Right atrium auricular region (tissue), 2 donors: ENCODE data around the gene CHRNE. TPM values are rescaled to one million over a fixed set of nuclear protein-coding genes. Genes with fewer than 3 reads are reported as not detected.
"Not testable (repeated sequence)": the region's sequence is repeated elsewhere in the genome, so short reads cannot be mapped to it uniquely, and the experiment has no call there.

Experiments used
- DNase-seq: peaks from one replicate; pipeline ENCODE4 v3.0.0-alpha.2; 2019; ENCODE audit warnings: low spot score
- H3K27ac ChIP-seq, 2 donors: fragments of 200-600 bp; sonication (generic); 1 replicate in 1 of 2; 2 replicates in 1 of 2; pipeline ENCODE4 v1.5.1; 2016 to 2019
- H3K27me3 ChIP-seq, 2 donors: fragments of 200-600 bp; sonication (generic); one replicate each; pipeline versions ENCODE4 v1.5.1 to v1.6.0; 2017 to 2019
- H3K36me3 ChIP-seq: fragments of 200-600 bp; sonication (generic); one replicate; pipeline ENCODE4 v1.5.1; 2016
- H3K4me1 ChIP-seq, 2 donors: fragments of 200-600 bp; sonication (generic); one replicate each; pipeline versions ENCODE4 v1.5.1 to v1.6.0; 2017 to 2019
- H3K4me3 ChIP-seq, 2 donors: fragments of 200-600 bp; sonication (generic); 1 replicate in 1 of 2; 2 replicates in 1 of 2; pipeline ENCODE4 v1.5.1; 2017 to 2019; ENCODE audit warnings: mild to moderate bottlenecking in 1 of 2, moderate library complexity in 1 of 2
- H3K9me3 ChIP-seq, 2 donors: fragments of 200-600 bp; sonication (generic); one replicate each; pipeline ENCODE4 v1.5.1; 2019
- CTCF ChIP-seq, 2 donors: fragments of 200-600 bp; sonication (generic); IDR thresholded peaks; one replicate each; pipeline ENCODE4 v1.5.1; 2019; ENCODE audit warnings: antibody characterized with exemption in 2 of 2
- total RNA-seq, 2 donors: library from RNA; depleted of rRNA; stranded (reverse); fragments of >200 nt; gene quantifications; one replicate each; pipeline ENCODE4 v1.1.0, GENCODE V29; 2016

The CHRNE gene
- total RNA-seq, 2 donors from 2014 or later = 49.3 to 167 TPM

GRCh38 chr17:4920351-4921048 is 17.6 kb upstream of the CHRNE start:
- Histone ChIP-seq H3K4me1 (no peaks in the 10 kb centered on the region), H3K27me3 (no peaks in the 10 kb centered on the region), H3K4me3 (no peak overlapping the region), H3K9me3 (no peaks in the 10 kb centered on the region), H3K36me3 (no peaks in the 10 kb centered on the region), H3K27ac (no peak overlapping the region)
- DNase-seq = no peak
- no peak for TF ChIP-seq CTCF (IDR thresholded peaks at IDR 0.05)

GRCh38 chr17:4919511-4920047 is 16.7 kb upstream of the CHRNE start:
- no peaks in the 10 kb centered on the region for H3K27me3 ChIP-seq
- no peaks in the 10 kb centered on the region for H3K4me1 ChIP-seq
- no peaks in the 10 kb centered on the region for H3K9me3 ChIP-seq
- H3K36me3 ChIP-seq = no peaks in the 10 kb centered on the region
- H3K27ac ChIP-seq = no peak overlapping the region
- H3K4me3 ChIP-seq = no peak overlapping the region
- TF ChIP-seq CTCF (IDR thresholded peaks at IDR 0.05) = no peak
- no peak for DNase-seq

- not testable (repeated sequence) for H3K27me3 ChIP-seq, H3K27ac ChIP-seq, H3K9me3 ChIP-seq, DNase-seq, H3K4me3 ChIP-seq, H3K4me1 ChIP-seq, H3K36me3 ChIP-seq
Measured at GRCh38 chr17:4914551-4914950, 11.7 kb upstream of the CHRNE start.

GRCh38 chr17:4913994-4914393 is 11.1 kb upstream of the CHRNE start:
- Histone ChIP-seq H3K4me3 (no peak overlapping the region), H3K4me1 (peaks cover 0 to 6% of the 10 kb centered on the region in 2 donors), H3K36me3 (no peaks in the 10 kb centered on the region), H3K9me3 (no peaks in the 10 kb centered on the region), H3K27ac (no peak overlapping the region), H3K27me3 (no peaks in the 10 kb centered on the region)
- TF ChIP-seq CTCF (IDR thresholded peaks at IDR 0.05) = no peak
- DNase-seq = no peak

- Histone ChIP-seq H3K9me3 (no peaks in the 10 kb centered on the region), H3K27ac (peak overlapping the region; percentile 20 to 48), H3K36me3 (no peaks in the 10 kb centered on the region), H3K4me1 (peaks cover 0 to 15% of the 10 kb centered on the region in 2 donors), H3K27me3 (no peaks in the 10 kb centered on the region), H3K4me3 (no peak overlapping the region)
- peak; percentile 86 to 92 for TF ChIP-seq CTCF (IDR thresholded peaks at IDR 0.05)
- DNase-seq = peak; percentile 96
Measured at GRCh38 chr17:4908711-4909496, 6.0 kb upstream of the CHRNE start.

GRCh38 chr17:4908301-4908700 is 5.4 kb upstream of the CHRNE start:
- Histone ChIP-seq H3K36me3 (no peaks in the 10 kb centered on the region), H3K4me3 (no peak overlapping the region), H3K9me3 (no peaks in the 10 kb centered on the region), H3K27ac (peak overlapping the region; percentile 20 to 48), H3K4me1 (peaks cover 0 to 20% of the 10 kb centered on the region in 2 donors), H3K27me3 (no peaks in the 10 kb centered on the region)
- no peak for TF ChIP-seq CTCF (IDR thresholded peaks at IDR 0.05)
- no peak for DNase-seq

- not testable (repeated sequence) for H3K4me3 ChIP-seq, H3K27ac ChIP-seq, DNase-seq, H3K36me3 ChIP-seq, H3K27me3 ChIP-seq, H3K9me3 ChIP-seq
- peaks cover 0 to 35% of the 10 kb centered on the region in 2 donors for H3K4me1 ChIP-seq
Measured at GRCh38 chr17:4906642-4907041, 3.7 kb upstream of the CHRNE start.
